ENCODE measurements around the gene CCDC137.

Gene CCDC137

GRCh38 chr17:81635973-81636504 is 30.5 kb upstream of the CCDC137 start:
- peak overlapping the region; percentile 84 for H3K4me3 ChIP-seq (ENCODE audit: low read depth, low read length)
- TF ChIP-seq CTCF (conservative IDR thresholded peaks at IDR 0.05; ENCODE audit: low read depth, low read length), result no peak
- peak; percentile 64 for DNase-seq (ENCODE audit: low read depth)

GRCh38 chr17:81636505-81637288 is 29.8 kb upstream of the CCDC137 start, which contains the start of the genes NPLOC4 and TSPAN10:
Gene NPLOC4 (minus strand): TSS chr17:81637112. CDS start chr17:81636930, 182 bp downstream.
Gene TSPAN10 (plus strand): TSS chr17:81637196. CDS start chr17:81642413, 5,217 bp downstream.
- peak within 1 kb of the TSS; percentile 84 for H3K4me3 ChIP-seq (ENCODE audit: low read depth, low read length)
- no peak for TF ChIP-seq CTCF (conservative IDR thresholded peaks at IDR 0.05; ENCODE audit: low read depth, low read length)
- peak; percentile 87 for DNase-seq (ENCODE audit: low read depth)

GRCh38 chr17:81638683-81639082 is 27.9 kb upstream of the CCDC137 start:
- TF ChIP-seq CTCF (conservative IDR thresholded peaks at IDR 0.05; ENCODE audit: low read depth, low read length), result no peak
- no peak overlapping the region for H3K4me3 ChIP-seq (ENCODE audit: low read depth, low read length)
- no peak for DNase-seq (ENCODE audit: low read depth)

- TF ChIP-seq CTCF (conservative IDR thresholded peaks at IDR 0.05; ENCODE audit: low read depth, low read length), result no peak
- no peak for DNase-seq (ENCODE audit: low read depth)
- H3K4me3 ChIP-seq (ENCODE audit: low read depth, low read length), result no peak overlapping the region
These were observed 26.5 kb upstream of the CCDC137 start for GRCh38 chr17:81640011-81640410.

- no peak for TF ChIP-seq CTCF (conservative IDR thresholded peaks at IDR 0.05; ENCODE audit: low read depth, low read length)
- DNase-seq (ENCODE audit: low read depth), result peak; percentile 36
- H3K4me3 ChIP-seq (ENCODE audit: low read depth, low read length), result no peak overlapping the region
These were observed 24.6 kb upstream of the CCDC137 start for GRCh38 chr17:81641825-81642489.

- DNase-seq (ENCODE audit: low read depth), result no peak
- no peak overlapping the region for H3K4me3 ChIP-seq (ENCODE audit: low read depth, low read length)
- TF ChIP-seq CTCF (conservative IDR thresholded peaks at IDR 0.05; ENCODE audit: low read depth, low read length), result no peak
These were observed 22.0 kb upstream of the CCDC137 start for GRCh38 chr17:81644496-81644895.

Data from choroid plexus epithelial cell (primary cell).